ENCODE results near the gene RABGAP1L. TPM values are rescaled to one million over a fixed set of nuclear protein-coding genes. Genes with fewer than 3 reads are reported as not detected.
"Not testable (repeated sequence)": the region's sequence is repeated elsewhere in the genome, so short reads cannot be mapped to it uniquely, and the experiment has no call there.

Gene RABGAP1L
- total and polyA plus RNA-seq, 7 experiments from 2014 or later = 38.4 to 97.4 (median 55.1) TPM

- ChIA-PET POLR2A (no interaction called here), CTCF (no interaction called here)
- peaks cover 0 to 49% (median 30%) of the 10 kb centered on the region in 5 donors for H3K36me3 Mint-ChIP-seq
- peaks cover 0 to 1% (median 0%) of the 10 kb centered on the region in 3 experiments for H3K9me3 ChIP-seq (ENCODE audit: control insufficient read depth in 2 of 3, low read length in 3 of 3)
- no peak overlapping the region for H3K4me3 ChIP-seq (ENCODE audit: low read length)
- DNase-seq (no peak), ATAC-seq (no peak)
- no peak overlapping the region for H3K27ac ChIP-seq (ENCODE audit: low read depth, low read length)
- H3K27ac Mint-ChIP-seq = no peak overlapping the region
- no peak overlapping the region for H3K4me3 Mint-ChIP-seq
- H3K4me1 Mint-ChIP-seq = peaks cover 0 to 4% (median 0%) of the 10 kb centered on the region in 7 donors
- intact Hi-C loops (cut with micrococcal nuclease) = no loop called here
- H3K9me3 Mint-ChIP-seq = peaks cover 0 to 9% (median 0%) of the 10 kb centered on the region in 11 donors
- no peaks in the 10 kb centered on the region for H3K4me1 ChIP-seq (ENCODE audit: control insufficient read depth in 2 of 2, insufficient read depth in 2 of 2, low read length in 2 of 2)
- H3K36me3 ChIP-seq (ENCODE audit: control insufficient read depth in 2 of 3, insufficient read depth in 3 of 3, low read length in 3 of 3) = peaks cover 0 to 5% (median 0%) of the 10 kb centered on the region in 3 experiments
- no peaks in the 10 kb centered on the region for H3K27me3 Mint-ChIP-seq
- no peaks in the 10 kb centered on the region for H3K27me3 ChIP-seq (ENCODE audit: control insufficient read depth in 2 of 2, insufficient read depth in 2 of 2, low read length in 2 of 2)
These were observed 544.0 kb downstream of the RABGAP1L start for GRCh38 chr1:174703309-174703708.

- ATAC-seq (no peak), DNase-seq (no peak)
- Histone ChIP-seq H3K27ac (ENCODE audit: low read depth, low read length) (no peak overlapping the region), H3K36me3 (ENCODE audit: control insufficient read depth in 2 of 3, insufficient read depth in 3 of 3, low read length in 3 of 3) (peaks cover 0 to 5% (median 0%) of the 10 kb centered on the region in 3 experiments), H3K4me3 (ENCODE audit: low read length) (no peak overlapping the region), H3K27me3 (ENCODE audit: control insufficient read depth in 2 of 2, insufficient read depth in 2 of 2, low read length in 2 of 2) (no peaks in the 10 kb centered on the region), H3K9me3 (ENCODE audit: control insufficient read depth in 2 of 3, low read length in 3 of 3) (peaks cover 0 to 7% (median 0%) of the 10 kb centered on the region in 3 experiments), H3K4me1 (ENCODE audit: control insufficient read depth in 2 of 2, insufficient read depth in 2 of 2, low read length in 2 of 2) (no peaks in the 10 kb centered on the region)
- intact Hi-C loops (cut with micrococcal nuclease) = no loop called here
- POLR2A ChIA-PET = no interaction called here
- Mint-ChIP-seq H3K27ac (no peak overlapping the region), H3K36me3 (peaks cover 0 to 57% (median 32%) of the 10 kb centered on the region in 5 donors), H3K9me3 (peaks cover 0 to 16% (median 2%) of the 10 kb centered on the region in 11 donors), H3K4me1 (peaks cover 0 to 4% (median 0%) of the 10 kb centered on the region in 7 donors), H3K4me3 (no peak overlapping the region), H3K27me3 (no peaks in the 10 kb centered on the region)
- CTCF ChIA-PET = no interaction called here
These were observed 545.0 kb downstream of the RABGAP1L start for GRCh38 chr1:174704300-174704699.

GRCh38 chr1:174710868-174711845, 551.8 kb downstream of the RABGAP1L start:
- H3K27me3 ChIP-seq (ENCODE audit: control insufficient read depth in 2 of 2, insufficient read depth in 2 of 2, low read length in 2 of 2) = no peaks in the 10 kb centered on the region
- Mint-ChIP-seq H3K4me1 (peaks cover 0 to 5% (median 0%) of the 10 kb centered on the region in 7 donors), H3K4me3 (no peak overlapping the region), H3K27ac (no peak overlapping the region), H3K9me3 (peaks cover 0 to 18% (median 5%) of the 10 kb centered on the region in 11 donors), H3K36me3 (peaks cover 0 to 65% (median 54%) of the 10 kb centered on the region in 5 donors), H3K27me3 (no peaks in the 10 kb centered on the region)
- CTCF ChIA-PET = no interaction called here
- no peak overlapping the region for H3K4me3 ChIP-seq (ENCODE audit: low read length)
- no peak overlapping the region for H3K27ac ChIP-seq (ENCODE audit: low read depth, low read length)
- POLR2A ChIA-PET = no interaction called here
- peaks cover 0 to 7% (median 0%) of the 10 kb centered on the region in 3 experiments for H3K9me3 ChIP-seq (ENCODE audit: control insufficient read depth in 2 of 3, low read length in 3 of 3)
- ATAC-seq (no peak), DNase-seq (no peak)
- no peaks in the 10 kb centered on the region for H3K4me1 ChIP-seq (ENCODE audit: control insufficient read depth in 2 of 2, insufficient read depth in 2 of 2, low read length in 2 of 2)
- H3K36me3 ChIP-seq (ENCODE audit: control insufficient read depth in 2 of 3, insufficient read depth in 3 of 3, low read length in 3 of 3) = no peaks in the 10 kb centered on the region
- intact Hi-C loops (cut with micrococcal nuclease) = no loop called here

GRCh38 chr1:174711848-174712247, 552.5 kb downstream of the RABGAP1L start:
- CTCF ChIA-PET, POLR2A ChIA-PET: not testable (repeated sequence)

GRCh38 chr1:174712541-174712940, 553.2 kb downstream of the RABGAP1L start:
- Histone ChIP-seq H3K4me3 (ENCODE audit: low read length) (no peak overlapping the region), H3K27me3 (ENCODE audit: control insufficient read depth in 2 of 2, insufficient read depth in 2 of 2, low read length in 2 of 2) (no peaks in the 10 kb centered on the region), H3K4me1 (ENCODE audit: control insufficient read depth in 2 of 2, insufficient read depth in 2 of 2, low read length in 2 of 2) (no peaks in the 10 kb centered on the region), H3K36me3 (ENCODE audit: control insufficient read depth in 2 of 3, insufficient read depth in 3 of 3, low read length in 3 of 3) (no peaks in the 10 kb centered on the region), H3K27ac (ENCODE audit: low read depth, low read length) (no peak overlapping the region), H3K9me3 (ENCODE audit: control insufficient read depth in 2 of 3, low read length in 3 of 3) (peaks cover 0 to 7% (median 0%) of the 10 kb centered on the region in 3 experiments)
- no peak for DNase-seq
- peaks cover 0 to 53% (median 42%) of the 10 kb centered on the region in 5 donors for H3K36me3 Mint-ChIP-seq
- peaks cover 0 to 17% (median 4%) of the 10 kb centered on the region in 11 donors for H3K9me3 Mint-ChIP-seq
- H3K4me1 Mint-ChIP-seq = peaks cover 0 to 5% (median 0%) of the 10 kb centered on the region in 7 donors
- H3K27me3 Mint-ChIP-seq = no peaks in the 10 kb centered on the region
- no peak overlapping the region for H3K27ac Mint-ChIP-seq
- POLR2A ChIA-PET = no interaction called here
- ATAC-seq = no peak
- CTCF ChIA-PET = no interaction called here
- H3K4me3 Mint-ChIP-seq = no peak overlapping the region
- intact Hi-C loops (cut with micrococcal nuclease) = no loop called here

More at GRCh38 chr1:174711848-174712247, 552.5 kb downstream of the RABGAP1L start:
- H3K27ac Mint-ChIP-seq; intact Hi-C loops (cut with micrococcal nuclease); H3K27ac ChIP-seq (ENCODE audit: low read depth, low read length); H3K27me3 Mint-ChIP-seq; H3K4me3 ChIP-seq (ENCODE audit: low read length); H3K4me3 Mint-ChIP-seq; H3K36me3 ChIP-seq (ENCODE audit: control insufficient read depth in 2 of 3, insufficient read depth in 3 of 3, low read length in 3 of 3); ATAC-seq; H3K4me1 Mint-ChIP-seq; H3K4me1 ChIP-seq (ENCODE audit: control insufficient read depth in 2 of 2, insufficient read depth in 2 of 2, low read length in 2 of 2); H3K27me3 ChIP-seq (ENCODE audit: control insufficient read depth in 2 of 2, insufficient read depth in 2 of 2, low read length in 2 of 2); H3K9me3 ChIP-seq (ENCODE audit: control insufficient read depth in 2 of 3, low read length in 3 of 3); DNase-seq: not testable (repeated sequence)
- peaks cover 0 to 60% (median 48%) of the 10 kb centered on the region in 5 donors for H3K36me3 Mint-ChIP-seq
- peaks cover 0 to 18% (median 5%) of the 10 kb centered on the region in 11 donors for H3K9me3 Mint-ChIP-seq

GRCh38 chr1:174713796-174714195, 554.5 kb downstream of the RABGAP1L start:
- H3K4me3 Mint-ChIP-seq = no peak overlapping the region
- H3K27ac ChIP-seq (ENCODE audit: low read depth, low read length) = no peak overlapping the region
- H3K27me3 Mint-ChIP-seq = no peaks in the 10 kb centered on the region
- H3K36me3 Mint-ChIP-seq = peaks cover 0 to 54% (median 33%) of the 10 kb centered on the region in 5 donors
- no peak for DNase-seq
- H3K9me3 Mint-ChIP-seq = peaks cover 0 to 8% (median 4%) of the 10 kb centered on the region in 11 donors
- POLR2A ChIA-PET = no interaction called here
- H3K36me3 ChIP-seq (ENCODE audit: control insufficient read depth in 2 of 3, insufficient read depth in 3 of 3, low read length in 3 of 3) = no peaks in the 10 kb centered on the region
- CTCF ChIA-PET = no interaction called here
- no peak overlapping the region for H3K27ac Mint-ChIP-seq
- intact Hi-C loops (cut with micrococcal nuclease) = no loop called here
- H3K4me1 ChIP-seq (ENCODE audit: control insufficient read depth in 2 of 2, insufficient read depth in 2 of 2, low read length in 2 of 2) = no peaks in the 10 kb centered on the region
- H3K4me3 ChIP-seq (ENCODE audit: low read length) = no peak overlapping the region
- H3K4me1 Mint-ChIP-seq = peaks cover 0 to 5% (median 0%) of the 10 kb centered on the region in 7 donors
- H3K27me3 ChIP-seq (ENCODE audit: control insufficient read depth in 2 of 2, insufficient read depth in 2 of 2, low read length in 2 of 2) = no peaks in the 10 kb centered on the region
- ATAC-seq = no peak
- H3K9me3 ChIP-seq (ENCODE audit: control insufficient read depth in 2 of 3, low read length in 3 of 3) = peaks cover 0 to under 1% (median 0%) of the 10 kb centered on the region in 3 experiments

Measured in naive thymus-derived CD4-positive, alpha-beta T cell (primary cell).